22Rv1 (cell line): ENCODE results near the gene BPIFB2.

Experiments
- ZFX ChIP-seq: fragments of 450-650 bp; IDR thresholded peaks from 2 replicates; pipeline ENCODE4 v1.6.1; 2017; ENCODE audit warnings: antibody characterized with exemption, borderline replicate concordance
- TF ChIP-seq, protein P1 (sequence below): fragments of 450-650 bp; IDR thresholded peaks from 2 replicates; pipeline ENCODE4 v1.5.1; 2017; ENCODE audit warnings: mild to moderate bottlenecking

DNA sequence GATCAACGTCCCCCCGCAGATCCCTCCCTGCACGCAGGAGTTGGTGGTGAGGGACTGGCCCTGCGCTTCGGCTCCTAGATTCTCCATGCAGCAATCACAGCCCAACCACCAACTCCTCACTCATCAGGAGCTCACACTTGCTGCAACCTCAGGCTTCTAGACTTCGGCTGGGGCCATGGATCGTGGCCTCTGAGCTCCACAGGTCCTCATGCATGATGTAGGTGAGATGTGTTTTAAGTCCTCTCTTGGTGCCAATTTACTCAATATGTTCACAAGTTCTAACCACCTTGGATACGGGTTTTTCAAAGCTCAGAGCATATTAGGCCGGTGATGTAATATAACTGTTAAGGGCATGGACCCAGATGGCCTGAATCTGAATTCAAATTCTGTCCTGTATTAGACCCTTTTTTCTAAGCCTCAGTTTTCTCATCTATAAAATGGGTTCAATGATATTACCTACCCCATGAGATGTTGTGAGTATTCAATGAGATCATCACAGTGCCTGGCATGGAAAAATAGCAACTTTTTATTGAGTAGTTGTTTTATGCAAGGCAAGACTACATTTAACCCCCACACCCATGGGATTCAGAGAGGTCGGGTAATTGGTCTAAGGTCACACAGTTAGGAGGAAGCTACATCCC is 34.3 kb upstream of the BPIFB2 start:
- TF ChIP-seq, protein P1, sequence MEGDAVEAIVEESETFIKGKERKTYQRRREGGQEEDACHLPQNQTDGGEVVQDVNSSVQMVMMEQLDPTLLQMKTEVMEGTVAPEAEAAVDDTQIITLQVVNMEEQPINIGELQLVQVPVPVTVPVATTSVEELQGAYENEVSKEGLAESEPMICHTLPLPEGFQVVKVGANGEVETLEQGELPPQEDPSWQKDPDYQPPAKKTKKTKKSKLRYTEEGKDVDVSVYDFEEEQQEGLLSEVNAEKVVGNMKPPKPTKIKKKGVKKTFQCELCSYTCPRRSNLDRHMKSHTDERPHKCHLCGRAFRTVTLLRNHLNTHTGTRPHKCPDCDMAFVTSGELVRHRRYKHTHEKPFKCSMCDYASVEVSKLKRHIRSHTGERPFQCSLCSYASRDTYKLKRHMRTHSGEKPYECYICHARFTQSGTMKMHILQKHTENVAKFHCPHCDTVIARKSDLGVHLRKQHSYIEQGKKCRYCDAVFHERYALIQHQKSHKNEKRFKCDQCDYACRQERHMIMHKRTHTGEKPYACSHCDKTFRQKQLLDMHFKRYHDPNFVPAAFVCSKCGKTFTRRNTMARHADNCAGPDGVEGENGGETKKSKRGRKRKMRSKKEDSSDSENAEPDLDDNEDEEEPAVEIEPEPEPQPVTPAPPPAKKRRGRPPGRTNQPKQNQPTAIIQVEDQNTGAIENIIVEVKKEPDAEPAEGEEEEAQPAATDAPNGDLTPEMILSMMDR: no peak
- no peak for TF ChIP-seq ZFX
